GM10266 (cell line): ENCODE measurements around the gene ACBD5.
A peak's percentile ranks its signal among the peaks of the same experiment; 100 is the strongest.

Experiments
- DNase-seq: peaks from one replicate; pipeline ENCODE4 v3.0.0; 2012; ENCODE audit errors: extremely low spot score
- CTCF ChIP-seq: IDR thresholded peaks from 2 replicates; pipeline ENCODE4 v1.5.1; 2012; ENCODE audit warnings: mild to moderate bottlenecking, low read depth; ENCODE audit not compliant: control insufficient read depth, insufficient read depth; ENCODE audit errors: missing control alignments

The ACBD5 gene

DNA sequence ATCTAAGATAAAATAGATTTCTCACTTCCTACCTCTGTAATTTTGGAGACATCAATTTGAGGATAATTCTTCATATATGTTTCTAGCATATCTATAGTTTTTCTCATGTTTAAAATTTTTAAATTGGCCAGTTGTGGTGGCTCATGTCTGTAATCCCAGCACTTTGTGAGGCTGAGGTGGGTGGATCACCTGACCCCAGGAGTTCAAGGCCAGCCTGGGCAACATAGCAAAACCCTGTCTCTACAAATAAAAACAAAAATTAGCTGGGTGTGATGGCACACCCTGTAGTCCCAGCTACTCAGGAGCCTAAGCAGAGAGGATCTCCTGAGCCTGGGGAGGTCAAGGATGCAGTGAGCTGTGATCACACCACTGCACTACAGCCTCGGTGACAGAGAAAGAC, 4.9 kb downstream of the ACBD5 start:
- no peak for TF ChIP-seq CTCF

GRCh38 chr10:27230022-27230421, 10.6 kb downstream of the ACBD5 start:
- no peak for TF ChIP-seq CTCF
- DNase-seq, result no peak

More for the DNA sequence above, 4.9 kb downstream of the ACBD5 start:
- no peak for DNase-seq

DNA sequence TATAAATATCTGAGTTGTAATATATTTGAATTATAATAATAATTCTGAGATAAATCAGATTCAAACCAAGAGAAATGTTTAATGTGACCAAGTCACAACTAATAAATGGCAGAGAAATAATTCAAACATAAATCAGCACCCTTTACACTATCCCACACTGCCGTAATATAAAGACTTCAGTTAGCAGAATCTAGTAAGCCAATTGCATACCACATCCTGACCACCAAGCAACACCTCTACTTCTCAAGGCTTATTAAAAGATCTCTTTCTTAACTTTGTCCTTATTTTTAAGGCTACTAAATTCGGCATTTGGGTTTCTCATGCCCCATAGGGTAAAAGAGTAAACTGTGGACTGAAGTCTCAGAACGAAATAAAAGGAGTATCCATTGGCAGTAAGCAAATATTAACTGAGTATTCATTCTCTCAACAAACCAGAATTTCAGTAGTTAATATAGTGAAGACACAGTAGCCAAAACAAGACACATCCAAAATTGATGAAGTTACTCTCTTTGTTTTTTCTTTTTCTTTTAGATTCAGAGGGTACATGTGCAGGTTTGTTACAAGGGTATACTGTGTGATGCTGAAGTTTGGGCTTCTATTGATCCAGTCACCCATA, 14.8 kb downstream of the ACBD5 start:
- DNase-seq, result no peak
- no peak for TF ChIP-seq CTCF

DNA sequence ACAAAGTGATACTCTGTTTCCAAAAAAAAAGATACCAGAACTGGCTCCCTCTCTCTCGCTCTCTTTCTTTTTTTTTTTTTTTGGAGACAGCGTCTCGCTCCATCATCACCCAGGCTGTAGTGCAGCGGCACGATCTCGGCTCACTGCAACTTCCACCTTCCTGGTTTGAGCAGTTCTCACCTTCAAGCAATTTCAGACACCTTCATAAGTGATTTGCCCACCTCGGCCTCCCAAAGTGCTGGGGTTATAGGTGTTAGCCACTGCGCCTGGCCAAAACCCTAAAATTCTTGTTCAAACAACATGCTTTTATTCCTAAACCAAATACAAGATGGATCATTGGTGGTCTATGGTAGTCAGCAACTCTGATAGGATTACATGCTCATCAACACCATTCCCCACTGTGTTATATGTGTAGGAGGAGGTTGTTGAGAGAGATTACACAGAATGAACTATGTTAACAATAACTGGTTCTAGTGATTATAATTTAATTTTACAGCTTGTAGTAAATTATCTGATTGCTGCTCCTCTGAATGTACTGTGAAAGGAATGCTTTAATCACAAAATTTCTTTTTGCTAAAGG, 15.5 kb downstream of the ACBD5 start:
- no peak for TF ChIP-seq CTCF
- DNase-seq, result no peak

DNA sequence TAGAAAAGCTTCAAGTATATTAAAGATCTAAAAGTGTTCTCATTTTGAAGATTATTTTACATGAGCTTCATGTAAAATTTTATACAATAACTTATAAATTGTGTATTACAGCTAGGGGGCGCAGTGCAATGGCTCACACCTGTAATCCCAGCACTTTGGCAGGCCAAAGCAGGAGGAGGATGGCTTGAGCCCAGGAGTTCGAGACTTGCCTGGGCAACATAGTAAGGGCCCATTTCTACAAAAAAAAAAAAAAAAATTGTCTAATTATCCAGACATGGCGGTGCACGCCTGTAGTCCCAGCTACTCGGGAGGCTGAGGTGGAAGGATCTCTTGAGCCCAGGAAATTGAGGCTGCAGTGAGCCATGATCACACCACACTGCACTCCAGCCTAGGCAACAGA, 16.6 kb downstream of the ACBD5 start:
- DNase-seq, result peak; percentile 12
- peak; percentile 61 for TF ChIP-seq CTCF

GRCh38 chr10:27207350-27207749, 33.2 kb downstream of the ACBD5 start:
- no peak for DNase-seq
- TF ChIP-seq CTCF, result no peak

- TF ChIP-seq CTCF, result no peak
- DNase-seq, result no peak
These were observed 36.8 kb downstream of the ACBD5 start for GRCh38 chr10:27203806-27204205.
